GM10847 (cell line): ENCODE data around the gene CDH11.

Experiments
- POLR2A ChIP-seq: IDR thresholded peaks from 2 replicates; pipeline ENCODE4 v1.6.1; 2011; ENCODE audit not compliant: insufficient read length; ENCODE audit errors: extremely low read depth

Gene CDH11

DNA sequence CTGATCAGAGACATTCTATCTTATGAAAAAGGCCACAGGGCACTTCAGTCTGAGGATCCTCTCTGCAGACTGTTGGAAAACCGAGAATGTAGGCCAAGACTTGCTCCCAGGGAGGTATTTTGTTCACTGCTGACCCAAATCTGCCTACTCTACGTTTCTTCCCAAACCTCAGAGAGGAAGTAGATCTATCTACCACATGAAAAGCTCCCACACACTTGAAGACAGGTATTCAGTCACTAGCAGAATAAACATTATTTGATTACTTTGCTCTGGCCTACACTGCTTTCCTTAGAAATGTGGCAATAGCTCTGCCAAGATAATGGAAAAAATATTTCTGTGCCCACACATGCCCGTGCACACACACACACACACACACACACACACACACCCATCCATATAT lies 164.6 kb downstream of the CDH11 start:
- no peak for TF ChIP-seq POLR2A

DNA sequence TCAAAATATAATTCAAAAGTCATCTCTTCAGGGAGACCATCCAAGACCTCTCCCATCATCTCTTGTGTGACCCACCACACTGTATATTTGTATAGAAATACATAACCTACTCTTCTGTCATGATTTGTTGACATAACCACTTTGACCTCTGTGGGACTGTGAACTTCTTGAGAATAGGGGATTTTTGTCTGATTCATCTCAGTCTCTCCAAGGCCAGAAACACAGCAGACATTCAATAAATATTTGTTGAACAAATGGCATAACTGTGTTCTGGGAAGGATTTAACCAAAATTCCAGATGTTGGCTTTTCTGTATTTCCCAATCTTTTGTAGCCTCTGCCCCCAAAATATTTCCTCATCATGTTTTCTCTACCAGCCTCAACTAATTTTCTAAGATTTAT lies 169.7 kb downstream of the CDH11 start:
- TF ChIP-seq POLR2A = no peak

DNA sequence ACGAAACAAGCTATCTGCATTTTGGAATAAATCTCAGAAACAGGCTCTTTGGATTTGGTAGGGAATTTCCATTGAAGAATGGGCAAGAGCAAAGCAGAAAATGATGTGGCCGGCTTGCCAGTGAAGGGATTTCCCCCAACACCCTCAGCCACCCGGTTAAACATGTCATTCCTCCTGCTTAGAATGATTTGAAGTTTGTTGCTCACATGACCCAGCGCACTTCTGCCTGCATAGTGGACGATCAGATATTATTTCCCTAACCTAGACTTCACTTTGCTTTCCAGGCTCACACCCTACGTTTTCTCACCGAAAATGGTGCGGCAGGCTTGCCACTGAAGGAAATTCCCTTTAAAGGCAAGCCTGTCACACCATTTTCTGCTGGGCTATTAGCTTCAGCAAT lies 170.7 kb downstream of the CDH11 start:
- TF ChIP-seq POLR2A = no peak

DNA sequence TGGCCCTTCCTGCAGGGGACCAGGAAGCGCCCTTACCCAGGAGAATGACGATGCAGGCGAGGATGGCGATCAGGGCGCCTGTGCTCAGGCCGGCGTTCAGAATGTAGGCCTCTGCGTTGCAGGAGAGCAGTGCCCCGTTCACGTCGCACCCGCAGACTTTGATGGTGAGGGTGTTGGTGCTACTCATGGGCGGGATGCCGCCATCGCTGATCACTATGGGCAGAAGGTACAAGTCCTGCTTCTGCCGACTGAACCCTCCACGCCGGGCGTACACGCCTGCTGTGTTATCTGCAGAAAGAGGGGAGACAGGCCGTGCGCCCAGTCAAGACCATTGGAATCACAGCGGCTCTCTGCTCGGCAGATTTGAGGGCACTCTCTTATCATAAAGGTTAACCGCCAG lies 171.1 kb downstream of the CDH11 start:
- TF ChIP-seq POLR2A = no peak

DNA sequence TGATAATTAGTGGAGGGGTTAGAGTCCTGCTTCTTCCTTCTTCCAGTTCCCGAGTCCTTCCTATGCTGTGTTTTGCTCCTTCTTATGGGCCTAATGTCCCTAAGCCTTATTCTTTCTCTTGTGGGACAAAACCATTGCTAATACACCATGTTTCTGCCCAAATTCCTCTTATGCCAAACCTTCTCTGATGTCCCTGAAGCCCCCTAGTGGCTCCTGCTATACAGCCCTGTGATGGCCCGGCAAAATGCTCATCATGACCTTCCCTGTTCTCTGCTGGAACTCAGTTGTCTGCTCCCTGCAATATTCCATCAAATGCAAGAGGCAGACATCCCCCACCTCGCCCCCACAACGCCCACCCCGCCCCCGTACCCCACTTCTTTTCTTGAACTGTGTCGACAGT lies 171.6 kb downstream of the CDH11 start:
- no peak for TF ChIP-seq POLR2A

DNA sequence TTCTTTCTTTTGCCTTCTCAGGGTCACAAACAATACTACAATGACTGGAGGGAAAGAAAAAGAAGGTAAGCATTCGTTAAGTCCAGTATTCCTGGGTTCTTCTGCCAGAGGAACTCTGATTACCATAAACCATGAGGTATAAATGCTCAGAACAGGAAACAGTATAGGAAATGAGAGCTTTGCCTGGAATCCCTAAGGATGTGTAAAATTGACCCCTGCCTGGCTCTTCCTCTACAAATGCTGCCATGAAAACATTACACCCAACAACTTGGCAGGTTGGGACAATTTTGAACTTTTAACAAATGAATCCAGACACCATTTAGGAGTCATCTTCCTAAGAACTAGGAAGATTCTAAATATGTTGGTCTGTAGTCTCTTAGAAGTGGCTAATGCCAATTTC lies 173.8 kb downstream of the CDH11 start:
- no peak for TF ChIP-seq POLR2A

DNA sequence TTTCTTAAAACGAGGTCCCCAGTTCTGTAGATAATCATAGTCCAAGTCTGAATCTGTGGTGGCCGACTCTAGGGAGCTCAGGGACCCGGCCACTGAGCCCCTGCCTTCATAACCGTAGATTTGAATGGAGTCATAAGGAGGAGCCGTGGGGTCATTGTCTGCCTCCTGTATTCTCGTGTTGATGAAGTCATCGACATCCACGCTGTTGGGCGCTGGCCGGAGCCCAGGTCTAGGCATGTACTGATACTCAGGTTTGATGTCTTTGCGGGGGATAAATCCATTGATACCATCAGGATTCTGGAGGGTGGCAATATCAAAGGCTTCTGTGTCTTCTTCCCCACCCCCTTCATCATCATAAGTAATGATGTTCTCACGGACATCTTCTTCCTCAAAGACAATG lies 174.2 kb downstream of the CDH11 start:
- no peak for TF ChIP-seq POLR2A

DNA sequence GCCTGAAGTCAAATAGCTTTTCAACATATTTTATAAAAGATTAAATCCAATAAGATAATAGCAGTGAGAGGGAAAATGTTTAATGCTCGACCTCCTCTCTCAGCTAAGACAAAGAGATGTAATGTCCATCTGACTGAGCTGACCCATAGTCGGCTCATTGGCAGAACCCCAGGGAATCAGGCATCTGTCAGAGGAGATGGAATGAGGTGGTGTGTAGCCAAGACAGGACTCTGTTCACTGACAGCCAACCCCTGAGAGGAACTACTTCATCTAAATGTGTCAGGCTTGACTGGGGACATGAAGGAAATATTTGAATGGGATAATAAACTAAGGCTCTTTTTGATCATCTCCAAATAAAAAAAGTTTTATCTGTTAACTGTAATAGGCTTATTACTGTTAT lies 188.0 kb downstream of the CDH11 start:
- TF ChIP-seq POLR2A = no peak

DNA sequence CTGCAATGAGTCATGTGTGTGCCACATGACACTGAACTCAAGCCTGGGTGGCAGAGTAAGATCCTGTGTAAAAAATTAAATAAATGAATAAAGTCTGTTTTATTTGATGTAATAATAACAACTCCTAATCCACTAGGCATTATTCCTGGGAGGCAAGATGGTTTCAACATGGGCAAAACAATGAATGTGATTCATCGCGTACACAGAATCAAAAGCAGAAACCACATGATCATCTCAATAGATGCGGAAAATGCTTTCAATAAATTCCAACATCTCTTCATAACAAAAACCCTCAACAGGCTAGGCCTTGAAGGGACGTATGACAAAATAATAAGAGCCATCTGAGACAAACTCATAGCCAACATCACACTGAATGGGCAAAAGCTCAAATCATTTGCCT lies 195.4 kb downstream of the CDH11 start:
- TF ChIP-seq POLR2A = no peak

DNA sequence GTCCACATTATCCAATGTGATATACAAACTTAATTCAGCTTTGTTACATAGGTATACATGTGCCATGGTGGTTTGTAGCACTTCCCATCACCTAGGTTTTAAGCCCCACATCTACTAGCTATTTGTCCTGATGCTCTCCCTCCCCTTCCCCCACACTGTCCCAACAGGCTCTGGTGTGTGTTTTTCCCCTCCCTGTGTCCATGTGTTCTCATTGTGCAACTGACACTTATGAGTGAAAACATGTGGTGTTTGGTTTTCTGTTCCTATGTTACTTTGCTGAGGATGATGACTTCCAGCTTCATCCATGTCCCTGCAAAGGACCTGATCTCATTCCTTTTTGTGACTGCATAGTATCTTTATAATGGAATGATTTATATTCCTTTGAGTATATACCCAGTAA lies 196.7 kb downstream of the CDH11 start:
- TF ChIP-seq POLR2A = no peak

DNA sequence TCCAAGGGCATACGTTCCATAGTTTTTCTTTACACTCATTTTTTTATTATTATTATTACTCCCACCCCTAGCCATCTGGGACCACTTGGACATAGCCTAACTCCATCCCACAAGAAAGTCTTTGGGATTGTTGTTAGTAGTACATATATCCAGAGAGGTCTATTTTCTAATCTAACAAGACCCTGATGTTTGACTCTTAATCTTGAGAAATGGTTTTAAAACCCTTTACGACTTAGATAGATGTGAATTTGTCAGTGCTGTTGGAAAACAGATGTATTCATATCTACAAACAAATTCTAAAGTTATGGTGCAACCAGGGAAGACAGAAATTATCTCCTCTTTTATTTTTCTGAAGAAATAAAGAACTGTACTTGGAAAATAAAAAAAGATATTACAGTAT lies 197.8 kb downstream of the CDH11 start:
- no peak for TF ChIP-seq POLR2A

DNA sequence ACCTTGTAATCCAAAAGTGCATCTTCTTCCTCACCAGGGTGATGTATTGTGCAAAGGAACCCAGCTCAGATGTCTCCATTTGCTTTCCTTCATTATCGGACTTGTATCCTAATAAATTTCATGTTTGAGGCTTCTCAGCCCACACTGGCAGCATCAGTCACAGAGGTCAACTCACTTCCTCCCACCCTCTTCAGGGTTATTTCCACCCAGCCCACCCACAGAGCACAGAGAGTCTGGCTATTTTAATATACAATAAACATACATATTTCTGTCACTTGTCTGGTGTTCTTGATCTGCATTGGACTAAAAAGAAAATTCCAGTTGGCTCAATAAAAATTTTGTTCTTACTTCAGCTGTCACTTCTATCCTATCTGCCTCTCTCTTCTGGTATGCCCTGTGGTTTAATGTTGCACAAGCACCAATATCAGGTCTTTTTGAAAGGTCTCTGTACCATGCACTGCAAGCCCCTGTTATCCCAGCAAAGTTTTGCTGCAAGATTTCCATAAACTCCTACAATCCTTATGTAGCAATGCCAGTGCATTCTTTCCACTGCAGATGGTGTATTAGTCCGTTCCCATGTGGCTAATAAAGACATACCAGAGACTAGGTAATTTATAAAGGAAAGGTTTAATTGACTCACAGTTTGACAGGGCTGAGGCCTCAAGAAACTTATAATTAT lies 201.8 kb downstream of the CDH11 start:
- TF ChIP-seq POLR2A = no peak

DNA sequence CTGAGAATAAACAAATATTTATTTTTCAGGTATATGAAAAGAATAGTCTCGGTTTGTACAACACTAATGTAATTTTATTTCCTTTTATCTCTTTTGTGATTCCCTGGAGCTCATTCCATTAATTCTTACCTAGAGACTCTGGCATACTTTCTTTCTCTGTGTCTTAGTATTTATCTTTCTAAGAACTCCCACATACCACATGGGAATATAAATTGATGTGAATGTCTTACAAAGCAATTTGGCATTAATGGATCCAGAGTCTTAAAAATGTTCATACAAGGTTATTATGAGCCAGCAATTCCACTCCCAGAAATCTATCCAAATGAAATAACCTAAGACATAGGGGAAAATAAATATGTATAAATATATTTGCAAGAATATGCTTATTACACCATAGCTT lies 202.7 kb downstream of the CDH11 start:
- no peak for TF ChIP-seq POLR2A

DNA sequence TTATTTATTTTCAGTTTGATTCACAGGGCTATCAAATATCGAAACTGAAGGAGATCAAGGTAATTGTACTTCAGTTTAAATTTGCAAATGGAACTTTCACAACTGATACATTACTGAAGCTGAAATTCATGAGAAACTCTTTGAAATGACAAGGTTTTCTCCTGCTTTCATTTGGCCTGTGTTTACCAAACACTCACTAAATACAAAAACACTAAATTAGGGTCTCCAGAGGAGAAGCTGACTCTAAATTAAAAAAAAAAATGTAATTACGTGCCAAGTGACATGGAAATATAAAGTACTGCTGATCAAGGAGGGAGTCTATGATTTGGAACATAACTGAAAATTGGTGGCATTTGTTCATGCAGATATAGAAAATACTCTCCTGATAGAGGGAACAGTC lies 205.8 kb downstream of the CDH11 start:
- TF ChIP-seq POLR2A = no peak

DNA sequence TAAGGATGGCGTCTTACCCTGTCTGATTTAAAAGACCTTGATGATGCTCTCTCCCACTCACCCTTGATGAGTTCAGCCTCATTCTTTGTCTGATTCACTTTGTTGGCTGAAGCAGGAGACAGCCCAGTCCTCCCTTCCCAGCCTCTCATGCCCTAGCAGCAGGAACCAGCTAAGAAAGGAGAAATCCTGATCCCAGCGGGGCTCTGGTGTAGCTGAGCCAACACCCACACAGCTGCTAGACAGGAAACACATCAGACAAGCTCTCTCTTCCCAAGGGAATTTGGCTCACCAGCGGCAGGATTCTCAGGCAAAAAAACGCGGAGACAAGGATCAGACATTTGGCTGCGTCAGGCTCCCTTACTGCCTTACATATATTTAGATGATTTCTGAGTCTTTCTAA lies 211.5 kb downstream of the CDH11 start:
- no peak for TF ChIP-seq POLR2A

DNA sequence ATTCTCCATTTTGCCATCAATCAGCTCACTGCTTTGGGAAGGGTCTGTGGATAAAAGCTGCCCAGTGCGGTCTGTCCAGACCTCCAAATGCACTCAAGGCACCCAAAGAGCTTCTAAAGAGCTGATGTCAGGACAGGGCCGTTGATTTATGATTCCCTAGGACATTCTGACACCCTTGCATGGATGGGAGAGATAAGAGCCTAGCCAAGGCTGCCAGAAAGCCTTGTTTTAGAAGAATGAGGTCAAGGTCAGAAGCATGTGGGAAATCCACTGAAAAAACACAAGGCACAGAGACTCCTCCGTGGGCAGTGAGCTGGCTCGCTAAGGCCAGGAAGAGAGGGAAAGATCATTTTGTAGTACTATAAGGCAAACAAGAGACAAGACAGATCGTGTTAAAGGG lies 214.0 kb downstream of the CDH11 start:
- no peak for TF ChIP-seq POLR2A

DNA sequence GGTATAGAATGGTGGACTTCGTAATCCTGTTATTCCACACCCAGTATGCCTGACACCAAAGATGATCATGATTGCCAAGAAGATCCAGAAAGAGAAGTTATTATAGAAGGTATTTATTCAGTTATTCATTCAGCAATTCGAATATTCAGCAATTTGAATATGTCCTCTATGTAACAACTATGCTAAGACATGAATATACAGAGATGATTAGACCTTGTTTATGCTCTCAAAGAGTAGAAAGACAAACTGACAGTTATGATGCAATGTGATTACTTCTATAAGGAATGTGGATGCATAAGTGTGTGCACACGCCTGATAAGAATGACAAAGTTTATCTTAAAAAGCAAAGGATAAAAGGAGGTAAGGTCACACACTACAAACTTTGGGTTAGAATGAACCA lies 218.1 kb downstream of the CDH11 start:
- TF ChIP-seq POLR2A = no peak

DNA sequence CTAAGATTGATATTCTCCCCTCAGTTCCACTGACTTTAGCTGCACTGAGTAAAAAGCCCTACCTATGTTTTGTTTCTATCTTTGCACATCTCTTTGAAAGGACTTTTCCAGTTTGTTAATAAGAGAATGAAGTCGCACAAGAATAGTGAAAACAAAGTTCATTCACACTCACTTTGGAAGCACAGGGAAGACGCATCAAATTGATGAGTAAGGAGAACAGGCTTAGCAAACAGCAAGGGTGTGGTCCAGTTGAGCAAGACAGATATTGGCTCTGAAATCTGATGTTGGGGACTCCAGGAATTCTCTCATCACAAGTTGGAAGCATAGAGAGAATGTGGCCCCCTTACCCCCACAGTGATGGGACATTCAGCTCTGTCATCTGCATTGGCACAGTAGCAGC lies 221.3 kb downstream of the CDH11 start:
- TF ChIP-seq POLR2A = no peak
